HG03196 (cell line): ENCODE results near the gene BICDL2.
A peak's percentile ranks its signal among the peaks of the same experiment; 100 is the strongest.

Experiments
- ATAC-seq: cut with Tn5 transposase; IDR thresholded peaks from one replicate; pipeline ENCODE4 v1.9.1; 2021; ENCODE audit not compliant: unreplicated experiment

Gene BICDL2

GRCh38 chr16:3026609-3027488 is 9.9 kb downstream of the BICDL2 start:
- ATAC-seq = no peak

DNA sequence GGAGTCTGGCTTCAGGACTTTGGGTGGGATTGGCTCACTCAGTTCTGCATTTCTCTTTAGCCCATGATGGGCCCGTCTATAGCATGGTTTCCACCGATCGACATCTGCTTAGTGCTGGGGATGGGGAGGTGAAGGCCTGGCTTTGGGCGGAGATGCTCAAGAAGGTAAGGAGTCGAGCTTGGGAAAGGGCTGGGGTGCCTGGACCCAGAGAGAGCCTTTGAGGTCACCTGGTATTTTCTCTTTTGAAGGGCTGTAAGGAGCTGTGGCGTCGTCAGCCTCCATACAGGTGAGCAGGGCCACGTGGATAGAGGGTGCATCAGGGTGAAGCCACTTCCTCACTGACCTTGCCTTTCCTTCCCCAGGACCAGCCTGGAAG is 10.8 kb downstream of the BICDL2 start:
- ATAC-seq = no peak

GRCh38 chr16:3025032-3026002 is 11.4 kb downstream of the BICDL2 start:
- no peak for ATAC-seq

DNA sequence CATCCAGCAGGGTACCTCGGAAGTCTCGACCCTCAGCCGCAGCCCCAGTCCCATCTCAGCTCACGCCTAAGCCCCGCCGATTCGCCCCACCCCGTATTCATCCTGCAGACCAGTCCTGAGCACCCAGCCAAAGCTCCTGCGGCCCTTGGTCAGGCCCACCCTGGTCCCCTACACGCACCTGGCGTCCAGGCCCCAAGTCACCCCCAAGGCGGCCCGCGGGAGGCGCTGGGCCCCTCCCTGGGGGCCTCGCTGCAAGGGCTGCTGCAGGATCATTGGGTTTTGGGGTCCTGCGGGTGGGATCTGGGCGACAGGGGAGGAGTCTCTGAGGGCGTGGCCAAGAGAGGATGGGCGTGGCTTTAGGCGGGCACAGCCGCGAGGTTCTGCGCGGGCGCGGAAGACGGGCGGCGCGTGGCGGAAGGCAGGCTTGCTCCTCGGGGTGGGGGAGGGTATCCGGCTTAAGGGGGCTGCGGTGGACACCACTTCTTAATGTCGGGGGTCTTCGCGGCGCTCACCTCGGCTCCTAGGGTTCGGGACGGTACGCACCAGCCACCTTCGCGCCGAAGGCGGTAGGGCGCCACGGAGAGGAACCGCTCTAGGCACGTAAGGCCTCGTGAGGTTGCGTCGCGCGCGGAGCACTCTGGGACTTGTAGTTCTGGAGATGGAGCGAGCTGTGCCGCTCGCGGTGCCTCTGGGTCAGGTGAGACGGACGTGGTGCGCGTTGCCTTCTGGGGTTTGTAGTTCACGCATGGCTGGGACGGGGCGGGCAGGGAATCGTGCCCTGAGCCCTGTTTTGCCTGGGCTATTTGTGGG is 12.9 kb downstream of the BICDL2 start, which contains the start of the genes HCFC1R1 and THOC6:
TSS of gene HCFC1R1 (minus strand) at position 274 of the 810 bp plus-strand sequence. CDS start at position 273, 1 bp downstream.
TSS of gene THOC6 (plus strand) at position 367 of the 810 bp plus-strand sequence. CDS start at position 659, 292 bp downstream.
- ATAC-seq = peak; percentile 65

DNA sequence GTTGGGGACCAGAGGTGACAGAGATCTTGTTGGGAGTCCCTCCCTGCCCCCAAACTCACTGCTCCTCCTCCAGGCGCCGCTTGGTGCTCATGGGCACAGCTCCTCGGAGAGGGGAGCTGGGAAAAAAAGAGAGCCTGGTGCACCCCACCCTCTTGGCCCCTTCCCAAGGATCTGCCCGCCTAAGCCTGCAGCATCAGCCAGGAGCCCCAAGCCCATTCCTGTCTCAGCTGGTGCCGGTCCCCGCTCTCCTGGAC is 13.4 kb downstream of the BICDL2 start:
- ATAC-seq = peak; percentile 2

GRCh38 chr16:3022684-3023414 is 13.9 kb downstream of the BICDL2 start:
- no peak for ATAC-seq

DNA sequence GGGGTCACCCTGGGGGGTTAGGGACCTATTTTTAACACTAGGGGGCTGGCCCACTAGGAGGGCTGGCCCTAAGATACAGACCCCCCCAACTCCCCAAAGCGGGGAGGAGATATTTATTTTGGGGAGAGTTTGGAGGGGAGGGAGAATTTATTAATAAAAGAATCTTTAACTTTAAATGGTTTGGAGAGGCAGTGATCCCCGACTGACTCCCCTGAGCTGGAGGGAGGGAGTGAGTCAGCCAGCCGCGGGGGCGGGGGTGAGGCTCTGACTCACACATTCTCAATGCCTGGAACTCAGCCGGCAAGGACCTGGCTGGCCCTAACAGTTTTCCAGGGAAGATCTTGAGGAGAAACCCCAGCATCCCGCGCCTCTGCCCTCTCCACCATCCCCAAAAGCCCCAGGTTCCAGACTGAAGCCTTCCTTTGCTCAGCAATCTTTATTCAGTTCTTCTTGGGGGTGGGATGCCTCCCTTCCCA is 14.5 kb downstream of the BICDL2 start:
- ATAC-seq = no peak

DNA sequence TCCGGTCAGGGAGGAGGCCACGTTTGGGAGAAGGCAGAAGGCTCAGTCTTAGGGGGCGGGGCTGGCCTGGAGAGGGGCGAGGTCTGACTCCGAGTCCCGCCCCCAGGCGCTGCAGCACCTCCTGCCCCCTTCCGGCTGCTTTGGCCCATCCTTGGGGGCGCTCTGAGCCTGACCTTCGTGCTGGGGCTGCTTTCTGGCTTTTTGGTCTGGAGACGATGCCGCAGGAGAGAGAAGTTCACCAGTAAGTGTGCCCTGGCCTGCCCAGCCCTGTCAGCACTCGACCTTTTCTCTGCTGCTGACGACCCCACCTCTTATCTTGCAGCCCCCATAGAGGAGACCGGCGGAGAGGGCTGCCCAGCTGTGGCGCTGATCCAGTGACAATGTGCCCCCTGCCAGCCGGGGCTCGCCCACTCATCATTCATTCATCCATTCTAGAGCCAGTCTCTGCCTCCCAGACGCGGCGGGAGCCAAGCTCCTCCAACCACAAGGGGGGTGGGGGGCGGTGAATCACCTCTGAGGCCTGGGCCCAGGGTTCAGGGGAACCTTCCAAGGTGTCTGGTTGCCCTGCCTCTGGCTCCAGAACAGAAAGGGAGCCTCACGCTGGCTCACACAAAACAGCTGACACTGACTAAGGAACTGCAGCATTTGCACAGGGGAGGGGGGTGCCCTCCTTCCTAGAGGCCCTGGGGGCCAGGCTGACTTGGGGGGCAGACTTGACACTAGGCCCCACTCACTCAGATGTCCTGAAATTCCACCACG is 15.1 kb downstream of the BICDL2 start:
- ATAC-seq = no peak

GRCh38 chr16:3020604-3021448 is 15.9 kb downstream of the BICDL2 start:
- ATAC-seq = no peak

DNA sequence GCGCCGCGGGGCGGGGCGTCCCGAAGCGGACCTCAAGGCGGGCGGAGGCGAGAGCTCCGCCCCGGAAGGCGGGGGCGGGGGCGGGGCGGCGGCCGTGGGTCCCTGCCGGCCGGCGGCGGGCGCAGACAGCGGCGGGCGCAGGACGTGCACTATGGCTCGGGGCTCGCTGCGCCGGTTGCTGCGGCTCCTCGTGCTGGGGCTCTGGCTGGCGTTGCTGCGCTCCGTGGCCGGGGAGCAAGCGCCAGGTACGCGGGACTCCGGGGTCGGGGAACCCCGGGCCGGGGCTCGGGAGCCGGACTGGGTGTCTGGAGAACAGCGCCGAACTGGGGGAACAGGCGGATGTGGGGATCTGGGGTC is 16.5 kb downstream of the BICDL2 start, which contains the start of gene TNFRSF12A:
TSS of gene TNFRSF12A (plus strand) at position 122 of the 357 bp plus-strand sequence. CDS start at position 152, 30 bp downstream.
- ATAC-seq = no peak

GRCh38 chr16:3019594-3020246 is 17.0 kb downstream of the BICDL2 start:
- ATAC-seq = no peak

DNA sequence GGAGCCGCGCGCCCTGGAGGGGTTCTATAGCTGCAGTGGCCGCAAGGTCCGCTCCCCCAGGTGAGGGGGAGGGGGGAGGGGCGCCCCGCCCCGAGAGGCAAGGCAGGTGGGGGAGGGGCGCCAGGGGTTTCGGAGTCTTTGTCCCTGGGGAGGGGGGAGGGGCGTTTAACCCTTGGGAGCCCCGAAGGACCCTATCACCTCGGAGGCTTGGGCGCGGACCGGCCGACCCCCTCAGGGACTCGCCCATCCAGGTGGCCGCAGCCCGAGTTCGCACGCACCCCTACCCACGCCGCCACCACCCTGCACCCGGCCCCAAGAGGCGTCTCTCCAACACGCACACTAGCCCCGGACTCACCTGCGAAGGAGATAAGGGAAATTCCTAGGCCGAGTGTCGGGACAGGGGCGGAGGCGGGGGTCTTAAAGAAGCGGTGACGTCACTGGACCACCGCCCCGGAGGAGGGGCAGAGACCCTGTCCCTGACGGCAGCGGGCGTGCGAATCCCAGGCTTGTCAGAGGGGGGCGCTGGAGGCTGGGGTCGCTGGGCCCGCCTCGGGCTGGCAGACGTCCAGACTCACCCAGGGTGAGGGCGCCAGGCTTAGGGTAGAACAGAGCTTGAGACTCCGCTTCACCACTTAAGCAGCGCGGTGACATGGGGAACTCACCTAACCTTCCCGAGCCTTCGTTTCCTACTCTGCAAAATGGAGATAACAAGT is 18.8 kb downstream of the BICDL2 start, which contains the start of gene CLDN6:
TSS of gene CLDN6 (minus strand) at position 390 of the 713 bp plus-strand sequence. CDS start 2,162 bp downstream, outside the sequence.
- ATAC-seq = no peak

- no peak for ATAC-seq
Observed at GRCh38 chr16:3017344-3017743, 19.4 kb downstream of the BICDL2 start.

- no peak for ATAC-seq
Observed at GRCh38 chr16:3015865-3016521, 20.8 kb downstream of the BICDL2 start.

DNA sequence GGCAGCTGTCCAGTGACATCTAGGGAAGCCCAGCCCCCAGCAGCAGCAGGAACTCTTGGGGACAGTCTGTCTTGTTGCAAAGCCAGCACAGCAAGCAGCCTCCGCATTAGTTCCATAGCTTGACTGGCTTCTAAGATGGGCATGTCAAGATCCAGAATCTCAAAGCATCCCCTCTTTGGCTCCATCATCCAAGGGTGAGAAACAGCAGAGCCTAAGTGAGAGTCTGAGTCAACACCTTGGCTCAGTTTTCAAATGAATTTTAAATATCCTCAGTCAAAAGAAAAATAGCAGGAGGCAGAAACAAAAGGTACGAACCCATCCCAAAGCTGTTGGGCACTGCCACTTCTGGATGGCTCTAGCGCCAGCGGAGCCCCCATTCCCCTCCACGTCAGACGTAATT is 21.8 kb downstream of the BICDL2 start:
- no peak for ATAC-seq

- no peak for ATAC-seq
Observed at GRCh38 chr16:3013998-3014690, 22.6 kb downstream of the BICDL2 start.
